ENCODE results near the gene ST6GALNAC3.

The ST6GALNAC3 gene

GRCh38 chr1:76130992-76131391 lies 56.4 kb downstream of the ST6GALNAC3 start:
- TF ChIP-seq ZFX (IDR thresholded peaks at IDR 0.05; ENCODE audit: borderline replicate concordance) (no peak), CTCF (IDR thresholded peaks at IDR 0.05) (no peak)
- H3K27ac ChIP-seq: no peak overlapping the region

- H3K27ac ChIP-seq: no peak overlapping the region
- no peak for TF ChIP-seq ZFX (IDR thresholded peaks at IDR 0.05; ENCODE audit: borderline replicate concordance)
- no peak for TF ChIP-seq CTCF (IDR thresholded peaks at IDR 0.05)
Observed at GRCh38 chr1:76133977-76134376, 59.4 kb downstream of the ST6GALNAC3 start.

GRCh38 chr1:76135835-76136234 lies 61.3 kb downstream of the ST6GALNAC3 start:
- no peak overlapping the region for H3K27ac ChIP-seq
- TF ChIP-seq CTCF (IDR thresholded peaks at IDR 0.05) (no peak), ZFX (IDR thresholded peaks at IDR 0.05; ENCODE audit: borderline replicate concordance) (no peak)

- TF ChIP-seq ZFX (IDR thresholded peaks at IDR 0.05; ENCODE audit: borderline replicate concordance) (no peak), CTCF (IDR thresholded peaks at IDR 0.05) (no peak)
- H3K27ac ChIP-seq: no peak overlapping the region
Observed at GRCh38 chr1:76136894-76137293, 62.3 kb downstream of the ST6GALNAC3 start.

- TF ChIP-seq ZFX (IDR thresholded peaks at IDR 0.05; ENCODE audit: borderline replicate concordance) (no peak), CTCF (IDR thresholded peaks at IDR 0.05) (no peak)
Observed at GRCh38 chr1:76137746-76138145, 63.2 kb downstream of the ST6GALNAC3 start.

GRCh38 chr1:76138217-76138616 lies 63.7 kb downstream of the ST6GALNAC3 start:
- no peak for TF ChIP-seq CTCF (IDR thresholded peaks at IDR 0.05)
- TF ChIP-seq ZFX (IDR thresholded peaks at IDR 0.05; ENCODE audit: borderline replicate concordance): no peak
- H3K27ac ChIP-seq: no peak overlapping the region

More at GRCh38 chr1:76137746-76138145, 63.2 kb downstream of the ST6GALNAC3 start:
- H3K27ac ChIP-seq: no peak overlapping the region

GRCh38 chr1:76140227-76140626 lies 65.7 kb downstream of the ST6GALNAC3 start:
- no peak overlapping the region for H3K27ac ChIP-seq

More at GRCh38 chr1:76140227-76140626, 65.7 kb downstream of the ST6GALNAC3 start:
- TF ChIP-seq CTCF (IDR thresholded peaks at IDR 0.05): no peak; the same call in 1 of the 2 replicates
- TF ChIP-seq ZFX (IDR thresholded peaks at IDR 0.05; ENCODE audit: borderline replicate concordance): no peak

All from 22Rv1 (cell line).